Measurements from ENCODE around the gene PKP3. TPM values are rescaled to one million over a fixed set of nuclear protein-coding genes. Genes with fewer than 3 reads are reported as not detected.

PKP3 gene
- total and polyA plus RNA-seq, 9 of the 15 experiments (the other 6 are each of a cell fraction or from before 2014, with no cell fraction given) = 0.11 to 110 (median 30.7) TPM

GRCh38 chr11:364991-365725, 28.9 kb upstream of the PKP3 start (continued):
- TF ChIP-seq MGA (IDR thresholded peaks at IDR 0.05) (no peak), POLR2H (tag; IDR thresholded peaks at IDR 0.05; ENCODE audit: low read depth) (no peak), SP2 (IDR thresholded peaks at IDR 0.05; ENCODE audit: extremely low read depth, low read depth, low read length, poor library complexity, severe bottlenecking) (no peak), KHSRP (IDR thresholded peaks at IDR 0.05) (no peak), ZBTB1 (CRISPR knock-in tag; IDR thresholded peaks at IDR 0.05; ENCODE audit: borderline replicate concordance, low read depth) (no peak), SMARCA4 (IDR thresholded peaks at IDR 0.05) (no peak)

Measured in K562 (cell line).